HepG2 (cell line): ENCODE measurements around the gene MRPL43. TPM values are rescaled to one million over a fixed set of nuclear protein-coding genes. Genes with fewer than 3 reads are reported as not detected.

Experiments used
- FOSL2 ChIP-seq: sonication (generic); formaldehyde crosslinking; IDR thresholded peaks from 2 replicates; pipeline ENCODE4 v1.4.0; 2020; ENCODE audit warnings: missing genetic modification reagents
- FOXO1 ChIP-seq: sonication (generic); formaldehyde crosslinking; IDR thresholded peaks from 2 replicates; pipeline ENCODE4 v1.4.0; 2020; ENCODE audit warnings: missing genetic modification reagents
- HNRNPH1 ChIP-seq: fragments of 200-400 bp; formaldehyde crosslinking; optimal IDR thresholded peaks from 2 replicates; pipeline ENCODE3; 2017; ENCODE audit warnings: mild to moderate bottlenecking, low read depth, low read length
- MBNL3 ChIP-seq: fragments of 250-450 bp; sonication (Bioruptor Pico); conservative IDR thresholded peaks from 2 replicates; pipeline ENCODE4 v1.8.0; 2022; ENCODE audit warnings: mild to moderate bottlenecking, inconsistent platforms
- PAF1 ChIP-seq: IDR thresholded peaks from 2 replicates; pipeline ENCODE4 v1.6.1; 2016; ENCODE audit warnings: missing genetic modification reagents, missing compliant biosample characterization
- TAF1 ChIP-seq: sonication (generic); formaldehyde crosslinking; IDR thresholded peaks from 2 replicates; pipeline ENCODE4 v1.4.0; 2020; ENCODE audit warnings: missing genetic modification reagents
- ZC3H4 ChIP-seq: sonication (generic); formaldehyde crosslinking; IDR thresholded peaks from 2 replicates; pipeline ENCODE4 v1.4.0; 2020; ENCODE audit warnings: missing genetic modification reagents, borderline replicate concordance
- ZEB1 ChIP-seq: IDR thresholded peaks from 2 replicates; pipeline ENCODE4 v1.6.1; 2012; ENCODE audit warnings: mild to moderate bottlenecking, low read depth, inconsistent platforms; ENCODE audit not compliant: insufficient replicate concordance
- ZMYM4 ChIP-seq: sonication (generic); formaldehyde crosslinking; IDR thresholded peaks from 2 replicates; pipeline ENCODE4 v1.8.1; 2023; ENCODE audit warnings: mild to moderate bottlenecking, missing genetic modification reagents
- ZNF292 ChIP-seq: sonication (generic); formaldehyde crosslinking; IDR thresholded peaks from 2 replicates; pipeline ENCODE4 v1.8.1; 2022; ENCODE audit warnings: mild to moderate bottlenecking, low read depth, missing genetic modification reagents, borderline replicate concordance
- ZNF44 ChIP-seq: sonication (generic); formaldehyde crosslinking; IDR thresholded peaks from 2 replicates; pipeline ENCODE4 v1.5.1; 2020; ENCODE audit warnings: mild to moderate bottlenecking, missing genetic modification reagents
- polyA plus RNA-seq, 8 experiments: library from polyadenylated mRNA; depleted of rRNA in 3 of 8; stranded (reverse) in 7 of 8; unstranded in 1 of 8; fragments of >200 nt; fragmentation: Illumina TruSeq in 4 of 8; extraction: Trizol in 4 of 8; gene quantifications; 2 replicates each; pipeline versions ENCODE4 v1.2.1 to v1.2.3, GENCODE V29; 2011 to 2016; ENCODE audit warnings: low read depth in 4 of 8, missing spikeins in 1 of 8, mixed read lengths in 1 of 8; ENCODE audit not compliant: insufficient read depth in 1 of 8
- total RNA-seq, 5 experiments: library from RNA; depleted of rRNA; stranded (reverse); fragments of >200 nt; fragmentation: Illumina TruSeq; extraction: Trizol; gene quantifications; 2 replicates each; pipeline ENCODE4 v1.2.3, GENCODE V29; 2016; ENCODE audit warnings: low read depth in 1 of 5
- TF ChIP-seq, protein P1 (sequence below): sonication (generic); formaldehyde crosslinking; IDR thresholded peaks from 2 replicates; pipeline ENCODE4 v1.4.0; 2020; ENCODE audit warnings: mild to moderate bottlenecking, missing genetic modification reagents, borderline replicate concordance
- TF ChIP-seq, protein P2 (sequence below): sonication (generic); formaldehyde crosslinking; IDR thresholded peaks from 2 replicates; pipeline ENCODE4 v1.5.0; 2020; ENCODE audit warnings: missing genetic modification reagents
- TF ChIP-seq, protein P3 (sequence below): sonication (generic); formaldehyde crosslinking; IDR thresholded peaks from 2 replicates; pipeline ENCODE4 v1.8.0; 2022; ENCODE audit warnings: mild to moderate bottlenecking, missing genetic modification reagents
- TF ChIP-seq, protein P4 (sequence below): sonication (generic); formaldehyde crosslinking; IDR thresholded peaks from 2 replicates; pipeline ENCODE4 v1.8.1; 2023; ENCODE audit warnings: mild to moderate bottlenecking, moderate library complexity, missing genetic modification reagents
- TF ChIP-seq, protein P5 (sequence below): sonication (generic); formaldehyde crosslinking; conservative IDR thresholded peaks from 2 replicates; pipeline ENCODE4 v1.5.0; 2020; ENCODE audit warnings: missing genetic modification reagents
- TF ChIP-seq, protein P6 (sequence below): sonication (generic); formaldehyde crosslinking; IDR thresholded peaks from 2 replicates; pipeline ENCODE4 v1.4.0; 2020; ENCODE audit warnings: missing genetic modification reagents

MRPL43 gene
- total and polyA plus RNA-seq, 2 of the 13 experiments (the other 11 are each of a cell fraction or from before 2014, with no cell fraction given) = 71.0 to 73.7 TPM

DNA sequence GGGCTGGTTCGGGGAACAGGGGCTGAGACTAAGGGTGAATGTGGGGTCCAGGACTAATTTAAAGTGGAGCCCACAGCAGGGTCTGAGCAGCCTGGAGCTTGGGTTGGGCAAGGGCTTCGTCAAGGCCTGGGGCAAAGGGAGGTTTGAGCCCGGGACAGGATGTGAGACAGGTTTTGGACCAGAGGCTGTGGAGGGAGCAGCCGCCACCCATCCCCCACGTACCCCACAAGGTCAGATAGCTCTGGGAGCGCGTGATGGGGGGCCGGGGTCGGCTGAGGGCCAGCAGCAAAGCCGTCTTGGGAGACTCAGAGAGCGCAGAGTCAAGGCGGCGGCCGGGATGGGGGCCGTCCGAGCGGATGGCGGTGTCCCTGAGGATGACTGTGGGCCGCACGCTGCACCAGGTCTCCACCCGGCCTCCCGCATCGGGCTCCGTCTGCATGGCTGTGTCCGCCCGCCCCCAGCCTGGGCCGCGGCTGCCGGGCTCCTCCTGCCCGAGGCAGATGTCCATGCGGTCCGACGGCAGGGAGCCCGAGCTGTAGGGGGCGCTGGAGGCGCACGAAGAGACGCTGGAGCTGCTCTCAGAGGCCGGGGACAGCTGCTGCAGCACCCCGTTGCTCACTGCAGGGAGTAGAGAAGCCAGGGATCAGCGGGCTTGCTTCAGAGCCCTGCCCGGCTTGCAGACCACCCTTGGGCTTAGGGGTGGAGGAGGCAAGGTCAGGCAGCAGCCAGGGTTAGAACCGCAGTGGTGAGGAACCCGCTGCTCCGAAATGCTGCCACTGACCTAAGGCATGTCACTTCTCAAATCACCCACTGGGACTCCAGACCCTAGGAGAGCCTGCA, 31.5 kb upstream of the MRPL43 start (continued):
- TF ChIP-seq, protein P1, sequence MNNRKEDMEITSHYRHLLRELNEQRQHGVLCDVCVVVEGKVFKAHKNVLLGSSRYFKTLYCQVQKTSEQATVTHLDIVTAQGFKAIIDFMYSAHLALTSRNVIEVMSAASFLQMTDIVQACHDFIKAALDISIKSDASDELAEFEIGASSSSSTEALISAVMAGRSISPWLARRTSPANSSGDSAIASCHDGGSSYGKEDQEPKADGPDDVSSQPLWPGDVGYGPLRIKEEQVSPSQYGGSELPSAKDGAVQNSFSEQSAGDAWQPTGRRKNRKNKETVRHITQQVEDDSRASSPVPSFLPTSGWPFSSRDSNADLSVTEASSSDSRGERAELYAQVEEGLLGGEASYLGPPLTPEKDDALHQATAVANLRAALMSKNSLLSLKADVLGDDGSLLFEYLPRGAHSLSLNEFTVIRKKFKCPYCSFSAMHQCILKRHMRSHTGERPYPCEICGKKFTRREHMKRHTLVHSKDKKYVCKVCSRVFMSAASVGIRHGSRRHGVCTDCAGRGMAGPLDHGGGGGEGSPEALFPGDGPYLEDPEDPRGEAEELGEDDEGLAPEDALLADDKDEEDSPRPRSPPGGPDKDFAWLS (CRISPR knock-in tag) = no peak
- no peak for TF ChIP-seq ZMYM4 (CRISPR knock-in tag)
- TF ChIP-seq PAF1 = no peak
- no peak for TF ChIP-seq ZNF44 (CRISPR knock-in tag)
- TF ChIP-seq, protein P2, sequence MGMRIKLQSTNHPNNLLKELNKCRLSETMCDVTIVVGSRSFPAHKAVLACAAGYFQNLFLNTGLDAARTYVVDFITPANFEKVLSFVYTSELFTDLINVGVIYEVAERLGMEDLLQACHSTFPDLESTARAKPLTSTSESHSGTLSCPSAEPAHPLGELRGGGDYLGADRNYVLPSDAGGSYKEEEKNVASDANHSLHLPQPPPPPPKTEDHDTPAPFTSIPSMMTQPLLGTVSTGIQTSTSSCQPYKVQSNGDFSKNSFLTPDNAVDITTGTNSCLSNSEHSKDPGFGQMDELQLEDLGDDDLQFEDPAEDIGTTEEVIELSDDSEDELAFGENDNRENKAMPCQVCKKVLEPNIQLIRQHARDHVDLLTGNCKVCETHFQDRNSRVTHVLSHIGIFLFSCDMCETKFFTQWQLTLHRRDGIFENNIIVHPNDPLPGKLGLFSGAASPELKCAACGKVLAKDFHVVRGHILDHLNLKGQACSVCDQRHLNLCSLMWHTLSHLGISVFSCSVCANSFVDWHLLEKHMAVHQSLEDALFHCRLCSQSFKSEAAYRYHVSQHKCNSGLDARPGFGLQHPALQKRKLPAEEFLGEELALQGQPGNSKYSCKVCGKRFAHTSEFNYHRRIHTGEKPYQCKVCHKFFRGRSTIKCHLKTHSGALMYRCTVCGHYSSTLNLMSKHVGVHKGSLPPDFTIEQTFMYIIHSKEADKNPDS (CRISPR knock-in tag) = no peak
- TF ChIP-seq TAF1 = peak; percentile 47; the same call in 1 of the 2 replicates
- no peak for TF ChIP-seq ZC3H4 (CRISPR knock-in tag)
- TF ChIP-seq, protein P3, sequence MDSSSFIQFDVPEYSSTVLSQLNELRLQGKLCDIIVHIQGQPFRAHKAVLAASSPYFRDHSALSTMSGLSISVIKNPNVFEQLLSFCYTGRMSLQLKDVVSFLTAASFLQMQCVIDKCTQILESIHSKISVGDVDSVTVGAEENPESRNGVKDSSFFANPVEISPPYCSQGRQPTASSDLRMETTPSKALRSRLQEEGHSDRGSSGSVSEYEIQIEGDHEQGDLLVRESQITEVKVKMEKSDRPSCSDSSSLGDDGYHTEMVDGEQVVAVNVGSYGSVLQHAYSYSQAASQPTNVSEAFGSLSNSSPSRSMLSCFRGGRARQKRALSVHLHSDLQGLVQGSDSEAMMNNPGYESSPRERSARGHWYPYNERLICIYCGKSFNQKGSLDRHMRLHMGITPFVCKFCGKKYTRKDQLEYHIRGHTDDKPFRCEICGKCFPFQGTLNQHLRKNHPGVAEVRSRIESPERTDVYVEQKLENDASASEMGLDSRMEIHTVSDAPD (CRISPR knock-in tag) = 0 out of 2 replicates have a peak, but pooled peaks have one; percentile 61
- TF ChIP-seq, protein P4, sequence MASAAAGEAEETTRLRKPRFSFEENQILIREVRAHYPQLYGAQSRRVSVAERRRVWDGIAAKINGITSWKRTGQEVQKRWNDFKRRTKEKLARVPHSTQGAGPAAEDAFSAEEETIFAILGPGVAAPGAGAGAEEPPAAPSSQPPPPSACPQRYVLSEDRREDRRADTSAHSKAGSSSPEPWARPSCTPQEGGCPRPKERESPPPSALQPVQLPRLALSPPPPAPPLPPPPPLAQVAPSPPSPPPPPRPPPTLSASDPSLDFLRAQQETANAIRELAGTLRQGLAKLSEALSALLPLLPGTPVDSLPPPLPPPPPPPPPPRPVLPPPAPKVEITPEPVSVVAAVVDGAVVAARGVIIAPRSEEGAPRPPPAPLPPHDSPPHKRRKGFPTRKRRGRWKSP (CRISPR knock-in tag) = peak; percentile 26; the same call in 1 of the 2 replicates
- TF ChIP-seq ZEB1 = no peak
- TF ChIP-seq, protein P5, sequence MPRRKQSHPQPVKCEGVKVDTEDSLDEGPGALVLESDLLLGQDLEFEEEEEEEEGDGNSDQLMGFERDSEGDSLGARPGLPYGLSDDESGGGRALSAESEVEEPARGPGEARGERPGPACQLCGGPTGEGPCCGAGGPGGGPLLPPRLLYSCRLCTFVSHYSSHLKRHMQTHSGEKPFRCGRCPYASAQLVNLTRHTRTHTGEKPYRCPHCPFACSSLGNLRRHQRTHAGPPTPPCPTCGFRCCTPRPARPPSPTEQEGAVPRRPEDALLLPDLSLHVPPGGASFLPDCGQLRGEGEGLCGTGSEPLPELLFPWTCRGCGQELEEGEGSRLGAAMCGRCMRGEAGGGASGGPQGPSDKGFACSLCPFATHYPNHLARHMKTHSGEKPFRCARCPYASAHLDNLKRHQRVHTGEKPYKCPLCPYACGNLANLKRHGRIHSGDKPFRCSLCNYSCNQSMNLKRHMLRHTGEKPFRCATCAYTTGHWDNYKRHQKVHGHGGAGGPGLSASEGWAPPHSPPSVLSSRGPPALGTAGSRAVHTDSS (CRISPR knock-in tag) = no peak
- peak; percentile 94 for TF ChIP-seq ZNF292 (CRISPR knock-in tag)
- TF ChIP-seq FOXO1 (CRISPR knock-in tag) = no peak
- TF ChIP-seq, protein P6, sequence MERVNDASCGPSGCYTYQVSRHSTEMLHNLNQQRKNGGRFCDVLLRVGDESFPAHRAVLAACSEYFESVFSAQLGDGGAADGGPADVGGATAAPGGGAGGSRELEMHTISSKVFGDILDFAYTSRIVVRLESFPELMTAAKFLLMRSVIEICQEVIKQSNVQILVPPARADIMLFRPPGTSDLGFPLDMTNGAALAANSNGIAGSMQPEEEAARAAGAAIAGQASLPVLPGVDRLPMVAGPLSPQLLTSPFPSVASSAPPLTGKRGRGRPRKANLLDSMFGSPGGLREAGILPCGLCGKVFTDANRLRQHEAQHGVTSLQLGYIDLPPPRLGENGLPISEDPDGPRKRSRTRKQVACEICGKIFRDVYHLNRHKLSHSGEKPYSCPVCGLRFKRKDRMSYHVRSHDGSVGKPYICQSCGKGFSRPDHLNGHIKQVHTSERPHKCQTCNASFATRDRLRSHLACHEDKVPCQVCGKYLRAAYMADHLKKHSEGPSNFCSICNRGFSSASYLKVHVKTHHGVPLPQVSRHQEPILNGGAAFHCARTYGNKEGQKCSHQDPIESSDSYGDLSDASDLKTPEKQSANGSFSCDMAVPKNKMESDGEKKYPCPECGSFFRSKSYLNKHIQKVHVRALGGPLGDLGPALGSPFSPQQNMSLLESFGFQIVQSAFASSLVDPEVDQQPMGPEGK (CRISPR knock-in tag) = peak; percentile 75
- no peak for TF ChIP-seq MBNL3 (CRISPR knock-in tag)
- peak; percentile 17; the same call in 1 of the 2 replicates for TF ChIP-seq FOSL2 (CRISPR knock-in tag)
- TF ChIP-seq HNRNPH1 = no peak
